ENCODE data around the gene IL25. TPM values are rescaled to one million over a fixed set of nuclear protein-coding genes. Genes with fewer than 3 reads are reported as not detected.

The IL25 gene
- total and polyA plus RNA-seq, 8 donors, result not detected

GRCh38 chr14:23339506-23340268, 32.9 kb upstream of the IL25 start:
- WGBS, 5 donors, result 77 to 95% (median 88%) methylated on average over 1 of the region's 1 CpG
- peaks cover 0 to 4% (median 0%) of the 10 kb centered on the region in 4 donors for H3K9me3 ChIP-seq
- intact Hi-C loops (cut with DNase I; ENCODE audit: low total_unique reads), result no loop called here

GRCh38 chr14:23344481-23344880, 28.1 kb upstream of the IL25 start:
- H3K4me3 ChIP-seq, result no peak overlapping the region
- H3K36me3 ChIP-seq, result peaks cover 0 to 15% (median 3%) of the 10 kb centered on the region in 4 donors
- no peaks in the 10 kb centered on the region for H3K27me3 ChIP-seq
- 47 to 68% (median 55%) methylated on average over 3 of the region's 3 CpGs for WGBS, 5 donors
- intact Hi-C loops (cut with DNase I; ENCODE audit: low total_unique reads), result no loop called here
- TF ChIP-seq POLR2A (IDR thresholded peaks at IDR 0.05) (no peak), POLR2AphosphoS5 (IDR thresholded peaks at IDR 0.05) (no peak), EP300 (IDR thresholded peaks at IDR 0.05) (no peak), CTCF (IDR thresholded peaks at IDR 0.05) (no peak)
- DNase-seq, result no peak
- H3K27ac ChIP-seq, result no peak overlapping the region
- H3K9me3 ChIP-seq, result peaks cover 0 to 4% (median 0%) of the 10 kb centered on the region in 4 donors
- no peaks in the 10 kb centered on the region for H3K4me1 ChIP-seq

More at GRCh38 chr14:23339506-23340268, 32.9 kb upstream of the IL25 start:
- no peak for DNase-seq
- Histone ChIP-seq H3K27me3 (no peaks in the 10 kb centered on the region), H3K36me3 (no peaks in the 10 kb centered on the region), H3K27ac (no peak overlapping the region), H3K4me1 (no peaks in the 10 kb centered on the region), H3K4me3 (no peak overlapping the region)
- TF ChIP-seq POLR2A (IDR thresholded peaks at IDR 0.05), result no peak
- TF ChIP-seq EP300 (IDR thresholded peaks at IDR 0.05), result no peak
- TF ChIP-seq POLR2AphosphoS5 (IDR thresholded peaks at IDR 0.05), result no peak
- no peak for TF ChIP-seq CTCF (IDR thresholded peaks at IDR 0.05)

- H3K4me1 ChIP-seq, result no peaks in the 10 kb centered on the region
- intact Hi-C loops (cut with DNase I; ENCODE audit: low total_unique reads), result no loop called here
- peaks cover 0 to 15% (median 3%) of the 10 kb centered on the region in 4 donors for H3K36me3 ChIP-seq
- WGBS, 5 donors, result 55 to 67% (median 66%) methylated on average over 8 to 13 of the region's 13 CpGs
- no peaks in the 10 kb centered on the region for H3K27me3 ChIP-seq
- no peak overlapping the region for H3K27ac ChIP-seq
- no peak for DNase-seq
- TF ChIP-seq EP300 (IDR thresholded peaks at IDR 0.05), result no peak
- no peak for TF ChIP-seq POLR2AphosphoS5 (IDR thresholded peaks at IDR 0.05)
- TF ChIP-seq CTCF (IDR thresholded peaks at IDR 0.05), result no peak
- TF ChIP-seq POLR2A (IDR thresholded peaks at IDR 0.05), result no peak
- no peaks in the 10 kb centered on the region for H3K9me3 ChIP-seq
- no peak overlapping the region for H3K4me3 ChIP-seq
Measured at GRCh38 chr14:23345987-23346692, 26.5 kb upstream of the IL25 start.

GRCh38 chr14:23346693-23347405, 25.8 kb upstream of the IL25 start:
- no peaks in the 10 kb centered on the region for H3K9me3 ChIP-seq
- TF ChIP-seq EP300 (IDR thresholded peaks at IDR 0.05), result no peak
- no peak for TF ChIP-seq CTCF (IDR thresholded peaks at IDR 0.05)
- no peak for TF ChIP-seq POLR2A (IDR thresholded peaks at IDR 0.05)
- no peak for TF ChIP-seq POLR2AphosphoS5 (IDR thresholded peaks at IDR 0.05)
- peaks cover 0 to 15% (median 3%) of the 10 kb centered on the region in 4 donors for H3K36me3 ChIP-seq
- no peak overlapping the region for H3K27ac ChIP-seq
- H3K27me3 ChIP-seq, result peaks cover 0 to 5% (median 4%) of the 10 kb centered on the region in 3 donors
- no peak overlapping the region for H3K4me3 ChIP-seq
- 72 to 86% (median 76%) methylated on average over 13 to 27 of the region's 27 CpGs for WGBS, 5 donors
- intact Hi-C loops (cut with DNase I; ENCODE audit: low total_unique reads), result no loop called here
- H3K4me1 ChIP-seq, result peaks cover 3 to 4% (median 4%) of the 10 kb centered on the region in 4 donors
- DNase-seq, result no peak

Measured in stomach (tissue), 9 donors.